CD4-positive, CD25-positive, alpha-beta regulatory T cell (primary cell): ENCODE measurements around the gene TSEN34. TPM values are rescaled to one million over a fixed set of nuclear protein-coding genes. Genes with fewer than 3 reads are reported as not detected.
"Not testable (repeated sequence)": the region's sequence is repeated elsewhere in the genome, so short reads cannot be mapped to it uniquely, and the experiment has no call there.

Source experiments
- ATAC-seq, 2 donors: fragments of 150-1000 bp; cut with Tn5 transposase; one replicate each; pipeline ENCODE4 v1.10.0; 2021; ENCODE audit warnings: low read depth in 2 of 2, moderate number of reproducible peaks in 2 of 2, moderate library complexity in 1 of 2
- DNase-seq, 3 donors: peaks; one replicate each; pipeline versions ENCODE4 v3.0.0 to v3.0.0-alpha.2; 2012 to 2022; ENCODE audit warnings: mixed read lengths in 1 of 3
- H3K27ac ChIP-seq: one replicate; pipeline ENCODE4 v1.7.0; 2013; ENCODE audit warnings: mild to moderate bottlenecking, low read length; ENCODE audit not compliant: insufficient read depth, poor library complexity, severe bottlenecking
- H3K27me3 ChIP-seq: one replicate; pipeline ENCODE4 v1.7.0; 2013; ENCODE audit warnings: low read length; ENCODE audit not compliant: control insufficient read depth, insufficient read depth
- H3K36me3 ChIP-seq: one replicate; pipeline ENCODE4 v1.7.0; 2013; ENCODE audit warnings: mild to moderate bottlenecking, low read length, moderate library complexity; ENCODE audit not compliant: control insufficient read depth, insufficient read depth
- H3K4me1 ChIP-seq: 2 replicates; pipeline ENCODE4 v1.7.0; 2013; ENCODE audit warnings: mild to moderate bottlenecking, low read length; ENCODE audit not compliant: insufficient read depth, control insufficient read depth, poor library complexity, severe bottlenecking
- H3K4me3 ChIP-seq: one replicate; pipeline ENCODE4 v1.7.0; 2013; ENCODE audit warnings: low read depth, mild to moderate bottlenecking, low read length, moderate library complexity
- H3K9me3 ChIP-seq, 2 experiments: 1 replicate in 1 of 2; 2 replicates in 1 of 2; pipeline ENCODE4 v1.7.0; 2013; ENCODE audit warnings: low read length in 2 of 2, mild to moderate bottlenecking in 1 of 2, moderate library complexity in 1 of 2; ENCODE audit not compliant: control insufficient read depth in 2 of 2
- H3K27ac Mint-ChIP-seq, 3 donors: one replicate each; pipeline ENCODE4 v1.8.0; 2020 to 2022; ENCODE audit warnings: mild to moderate bottlenecking in 3 of 3, mixed read lengths in 3 of 3, moderate library complexity in 2 of 3
- H3K27me3 Mint-ChIP-seq: one replicate; pipeline ENCODE4 v1.8.0; 2022; ENCODE audit warnings: mild to moderate bottlenecking, mixed read lengths
- H3K36me3 Mint-ChIP-seq: one replicate; pipeline ENCODE4 v1.8.0; 2020; ENCODE audit warnings: mixed read lengths
- H3K4me1 Mint-ChIP-seq, 4 donors: one replicate each; pipeline ENCODE4 v1.8.0; 2020 to 2022; ENCODE audit warnings: mixed read lengths in 4 of 4, mild to moderate bottlenecking in 1 of 4
- H3K4me3 Mint-ChIP-seq, 4 donors: one replicate each; pipeline ENCODE4 v1.8.0; 2020 to 2022; ENCODE audit warnings: mild to moderate bottlenecking in 4 of 4, mixed read lengths in 4 of 4, moderate library complexity in 3 of 4
- H3K9me3 Mint-ChIP-seq, 7 donors: one replicate each; pipeline ENCODE4 v1.8.0; 2020 to 2022; ENCODE audit warnings: mixed read lengths in 7 of 7, mild to moderate bottlenecking in 3 of 7, moderate library complexity in 2 of 7
- polyA plus RNA-seq, 4 donors: library from polyadenylated mRNA; unstranded; fragments of 300-500 nt; fragmentation: Illumina TruSeq; gene quantifications; one replicate each; pipeline ENCODE4 v1.2.3, GENCODE V29; 2021
- total RNA-seq: library from RNA; stranded (reverse); gene quantifications from one replicate; pipeline ENCODE4 v1.2.3, GENCODE V29; 2022

TSEN34 gene
- total and polyA plus RNA-seq, 5 donors from 2014 or later = 10.1 to 55.5 (median 44.3) TPM

DNA sequence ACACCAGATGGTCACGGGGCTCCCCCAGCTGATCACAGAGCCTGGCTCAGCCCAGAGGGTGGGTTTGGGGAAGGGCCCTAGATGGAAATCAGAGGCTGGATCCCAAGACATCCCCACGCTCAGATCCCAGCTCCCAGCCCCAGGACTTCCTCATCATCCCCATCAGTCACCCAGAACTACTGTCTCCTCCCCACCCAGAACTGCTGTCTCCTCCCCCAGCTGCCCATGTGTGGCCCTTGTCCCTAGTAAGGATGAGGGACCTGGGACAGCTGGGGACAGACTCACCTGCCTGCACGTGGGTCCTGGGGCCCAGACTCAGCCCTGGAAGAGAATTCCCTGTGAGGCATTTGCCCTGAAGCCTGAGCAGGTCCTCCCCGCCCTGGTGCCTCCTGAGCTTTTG, 51.1 kb downstream of the TSEN34 start:
- DNase-seq, H3K27ac Mint-ChIP-seq, H3K36me3 Mint-ChIP-seq, H3K4me3 Mint-ChIP-seq, H3K4me3 ChIP-seq, H3K4me1 Mint-ChIP-seq, ATAC-seq, H3K36me3 ChIP-seq, H3K9me3 Mint-ChIP-seq, H3K9me3 ChIP-seq, H3K27me3 ChIP-seq, H3K27ac ChIP-seq, H3K4me1 ChIP-seq, H3K27me3 Mint-ChIP-seq: not testable (repeated sequence)

DNA sequence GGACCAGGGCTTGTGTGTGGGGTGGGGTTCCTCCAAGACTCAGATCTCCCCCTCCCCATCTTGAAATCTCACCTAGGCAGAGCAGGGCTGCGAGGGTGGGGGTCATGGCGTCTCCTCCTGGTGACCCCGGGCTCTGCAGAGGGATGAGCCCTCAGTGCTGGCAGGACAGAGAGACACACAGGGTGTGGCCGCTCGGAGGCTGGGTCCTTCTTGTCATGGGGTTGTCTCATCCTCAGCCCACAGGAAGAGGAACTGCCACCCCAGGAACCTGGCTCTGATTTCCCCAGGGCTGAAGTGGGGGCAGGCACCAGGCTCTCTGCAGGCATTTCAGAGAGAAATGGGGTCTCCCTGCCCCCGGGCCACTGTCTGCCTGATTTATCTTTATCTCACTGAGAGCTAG, 51.5 kb downstream of the TSEN34 start, which contains the start of gene LILRA6:
LILRA6 (minus strand) TSS at position 145 of the 400 bp plus-strand sequence.
- ATAC-seq = not testable (repeated sequence)

DNA sequence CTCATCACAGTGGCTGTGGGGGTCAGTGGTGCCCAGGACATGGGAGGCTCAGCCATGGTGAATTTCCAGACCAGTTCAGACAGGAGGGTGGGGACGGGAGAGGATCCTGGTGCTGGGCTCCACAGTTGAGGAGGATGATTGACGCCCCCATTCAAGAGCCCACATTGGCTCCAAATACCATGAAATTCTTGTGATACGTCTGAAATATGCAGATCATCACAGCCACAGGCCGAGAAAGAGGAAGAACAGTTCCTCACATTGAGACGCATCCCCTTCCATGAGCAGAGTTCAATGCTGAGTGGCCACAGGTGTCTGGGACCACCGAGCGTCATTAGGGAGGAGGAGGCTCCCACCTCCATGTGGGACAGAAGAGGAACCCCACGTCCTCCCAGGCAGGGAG, 52.7 kb downstream of the TSEN34 start:
- not testable (repeated sequence) for H3K9me3 Mint-ChIP-seq, H3K4me3 Mint-ChIP-seq, H3K27me3 Mint-ChIP-seq, H3K27me3 ChIP-seq, DNase-seq, H3K4me1 ChIP-seq, H3K27ac Mint-ChIP-seq, H3K27ac ChIP-seq, H3K9me3 ChIP-seq, H3K4me3 ChIP-seq, H3K36me3 ChIP-seq, ATAC-seq, H3K36me3 Mint-ChIP-seq
- H3K4me1 Mint-ChIP-seq = peaks cover 0 to 13% (median 2%) of the 10 kb centered on the region in 4 donors

More for the DNA sequence above, 51.5 kb downstream of the TSEN34 start, which contains the start of gene LILRA6:
- not testable (repeated sequence) for H3K4me3 Mint-ChIP-seq, H3K27me3 Mint-ChIP-seq, H3K9me3 ChIP-seq, H3K4me3 ChIP-seq, H3K27ac ChIP-seq, H3K9me3 Mint-ChIP-seq, H3K4me1 Mint-ChIP-seq, H3K27me3 ChIP-seq, H3K27ac Mint-ChIP-seq, DNase-seq, H3K4me1 ChIP-seq, H3K36me3 Mint-ChIP-seq, H3K36me3 ChIP-seq

Other genes starting within 250 kb of the TSEN34 start
- gene CACNG8, start 228.4 kb upstream of the TSEN34 start, total RNA-seq = not detected
- gene CACNG8, start 228.4 kb upstream of the TSEN34 start, polyA plus RNA-seq = not detected
- gene CACNG6, start 199.7 kb upstream of the TSEN34 start, total RNA-seq = not detected
- gene CACNG6, start 199.7 kb upstream of the TSEN34 start, polyA plus RNA-seq = not detected
- gene VSTM1, start 127.4 kb upstream of the TSEN34 start, total RNA-seq = not detected
- gene VSTM1, start 127.4 kb upstream of the TSEN34 start, polyA plus RNA-seq = not detected
- not detected for gene TARM1, start 109.9 kb upstream of the TSEN34 start, total RNA-seq
- gene TARM1, start 109.9 kb upstream of the TSEN34 start, polyA plus RNA-seq = not detected
- gene OSCAR, start 90.5 kb upstream of the TSEN34 start, total RNA-seq = not detected
- under 1 TPM in 3 of 4 donors, not detected in 1; 0.12 to 0.28 (median 0.13) TPM for gene OSCAR, start 90.5 kb upstream of the TSEN34 start, polyA plus RNA-seq
- 65.7 TPM for gene NDUFA3, start 88.5 kb upstream of the TSEN34 start, total RNA-seq
- gene NDUFA3, start 88.5 kb upstream of the TSEN34 start, polyA plus RNA-seq = 100 to 1,000 TPM; 404 to 577 (median 444) TPM
- 15.0 TPM for gene TFPT, start 75.7 kb upstream of the TSEN34 start, total RNA-seq
- gene TFPT, start 75.7 kb upstream of the TSEN34 start, polyA plus RNA-seq = 10 to 100 TPM; 18.8 to 26.8 (median 23.9) TPM
- 57.8 TPM for gene PRPF31, start 75.6 kb upstream of the TSEN34 start, total RNA-seq
- gene PRPF31, start 75.6 kb upstream of the TSEN34 start, polyA plus RNA-seq = 10 to 100 TPM; 61.2 to 74.8 (median 69.6) TPM
- gene CNOT3, start 53.5 kb upstream of the TSEN34 start, total RNA-seq = 56.9 TPM
- gene CNOT3, start 53.5 kb upstream of the TSEN34 start, polyA plus RNA-seq = 1 to 10 TPM; 3.9 to 6.6 (median 5.9) TPM
- 9.3 TPM for gene LENG1, start 31.6 kb upstream of the TSEN34 start, total RNA-seq
- gene LENG1, start 31.6 kb upstream of the TSEN34 start, polyA plus RNA-seq = 10 to 100 TPM; 12.2 to 17.5 (median 13.8) TPM
- gene TMC4, start 18.1 kb upstream of the TSEN34 start, total RNA-seq = 1.1 TPM
- under 1 TPM in 3 of 4 donors, not detected in 1; 0.42 to 0.60 (median 0.49) TPM for gene TMC4, start 18.1 kb upstream of the TSEN34 start, polyA plus RNA-seq
- gene MBOAT7, start 1.7 kb upstream of the TSEN34 start, total RNA-seq = 25.8 TPM
- 10 to 100 TPM; 10.8 to 17.2 (median 15.0) TPM for gene MBOAT7, start 1.7 kb upstream of the TSEN34 start, polyA plus RNA-seq
- 1,161 TPM for gene RPS9, start 9.6 kb downstream of the TSEN34 start, total RNA-seq
- 1,000 to 10,000 TPM in 2 of 4 donors, 100 to 1,000 TPM in 2; 756 to 1,075 (median 892) TPM for gene RPS9, start 9.6 kb downstream of the TSEN34 start, polyA plus RNA-seq
- gene LILRB3, start 31.7 kb downstream of the TSEN34 start, total RNA-seq = 4.1 TPM
- under 1 TPM in 3 of 4 donors, not detected in 1; 0.07 to 0.65 (median 0.17) TPM for gene LILRB3, start 31.7 kb downstream of the TSEN34 start, polyA plus RNA-seq
- gene LILRA6, start 51.5 kb downstream of the TSEN34 start, total RNA-seq = not detected
- under 1 TPM in 2 of 4 donors, not detected in 2; 0.11 to 0.13 TPM for gene LILRA6, start 51.5 kb downstream of the TSEN34 start, polyA plus RNA-seq
- gene LILRB5, start 66.0 kb downstream of the TSEN34 start, total RNA-seq = not detected
- not detected for gene LILRB5, start 66.0 kb downstream of the TSEN34 start, polyA plus RNA-seq
- not detected for gene LILRB2, start 89.8 kb downstream of the TSEN34 start, total RNA-seq
- gene LILRB2, start 89.8 kb downstream of the TSEN34 start, polyA plus RNA-seq = under 1 TPM in 1 of 4 donors, not detected in 3; 0.24 TPM
- gene LILRA5, start 121.9 kb downstream of the TSEN34 start, total RNA-seq = not detected
- gene LILRA5, start 121.9 kb downstream of the TSEN34 start, polyA plus RNA-seq = under 1 TPM in 1 of 4 donors, not detected in 3; 0.67 TPM
- not detected for gene LILRA4, start 147.9 kb downstream of the TSEN34 start, total RNA-seq
- gene LILRA4, start 147.9 kb downstream of the TSEN34 start, polyA plus RNA-seq = not detected
- 33.2 TPM for gene LAIR1, start 173.6 kb downstream of the TSEN34 start, total RNA-seq
- gene LAIR1, start 173.6 kb downstream of the TSEN34 start, polyA plus RNA-seq = 10 to 100 TPM; 39.3 to 61.8 (median 45.3) TPM
- not detected for gene TTYH1, start 224.2 kb downstream of the TSEN34 start, total RNA-seq
- under 1 TPM in 3 of 4 donors, not detected in 1; 0.17 to 1.00 (median 0.31) TPM for gene TTYH1, start 224.2 kb downstream of the TSEN34 start, polyA plus RNA-seq